ENCODE data around the gene GAPDH.

The GAPDH gene

GRCh38 chr12:6507102-6507998 lies 27.0 kb upstream of the GAPDH start:
- Histone ChIP-seq H3K9me3 (ENCODE audit: control insufficient read depth, low read length) (no peaks in the 10 kb centered on the region), H3K4me3 (ENCODE audit: extremely low read depth, insufficient read depth, low read length, poor library complexity, severe bottlenecking) (no peak overlapping the region), H3K27ac (ENCODE audit: low read depth, low read length, severe bottlenecking) (peak overlapping the region; percentile 48), H3K36me3 (ENCODE audit: control insufficient read depth, insufficient read depth, low read length) (peaks cover 77% of the 10 kb centered on the region), H3K4me1 (ENCODE audit: control insufficient read depth, insufficient read depth, low read length, poor library complexity, severe bottlenecking) (peaks cover 18% of the 10 kb centered on the region)
- 67 to 84% methylated on average over 9 of the region's 12 CpGs for WGBS, 2 experiments (ENCODE audit: insufficient coverage in 2 of 2)

- Histone ChIP-seq H3K9me3 (ENCODE audit: control insufficient read depth, low read length) (no peaks in the 10 kb centered on the region), H3K36me3 (ENCODE audit: control insufficient read depth, insufficient read depth, low read length) (peaks cover 78% of the 10 kb centered on the region), H3K4me3 (ENCODE audit: extremely low read depth, insufficient read depth, low read length, poor library complexity, severe bottlenecking) (no peak overlapping the region), H3K4me1 (ENCODE audit: control insufficient read depth, insufficient read depth, low read length, poor library complexity, severe bottlenecking) (peaks cover 18% of the 10 kb centered on the region), H3K27ac (ENCODE audit: low read depth, low read length, severe bottlenecking) (no peak overlapping the region)
- 92 to 93% methylated on average over 4 of the region's 7 CpGs for WGBS, 2 experiments (ENCODE audit: insufficient coverage in 2 of 2)
These were observed 26.2 kb upstream of the GAPDH start for GRCh38 chr12:6508087-6508486.

- Histone ChIP-seq H3K4me1 (ENCODE audit: control insufficient read depth, insufficient read depth, low read length, poor library complexity, severe bottlenecking) (no peaks in the 10 kb centered on the region), H3K27ac (ENCODE audit: low read depth, low read length, severe bottlenecking) (no peak overlapping the region), H3K9me3 (ENCODE audit: control insufficient read depth, low read length) (no peaks in the 10 kb centered on the region), H3K4me3 (ENCODE audit: extremely low read depth, insufficient read depth, low read length, poor library complexity, severe bottlenecking) (no peak overlapping the region), H3K36me3 (ENCODE audit: control insufficient read depth, insufficient read depth, low read length) (peaks cover 97% of the 10 kb centered on the region)
- WGBS, 2 experiments (ENCODE audit: insufficient coverage in 2 of 2): 80% methylated on average over 1 of the region's 3 CpGs; no CpG with 5 or more reads in 1 of the 2 experiments
These were observed 14.1 kb upstream of the GAPDH start for GRCh38 chr12:6520186-6520585.

- Histone ChIP-seq H3K9me3 (ENCODE audit: control insufficient read depth, low read length) (no peaks in the 10 kb centered on the region), H3K4me1 (ENCODE audit: control insufficient read depth, insufficient read depth, low read length, poor library complexity, severe bottlenecking) (peaks cover 3% of the 10 kb centered on the region), H3K4me3 (ENCODE audit: extremely low read depth, insufficient read depth, low read length, poor library complexity, severe bottlenecking) (no peak overlapping the region), H3K27ac (ENCODE audit: low read depth, low read length, severe bottlenecking) (no peak overlapping the region), H3K36me3 (ENCODE audit: control insufficient read depth, insufficient read depth, low read length) (peaks cover 97% of the 10 kb centered on the region)
- 84 to 85% methylated on average over 8 of the region's 10 CpGs for WGBS, 2 experiments (ENCODE audit: insufficient coverage in 2 of 2)
These were observed 12.1 kb upstream of the GAPDH start for GRCh38 chr12:6522193-6522592.

- WGBS, 2 experiments (ENCODE audit: insufficient coverage in 2 of 2): 92% methylated on average over 2 of the region's 3 CpGs; no CpG with 5 or more reads in 1 of the 2 experiments
- Histone ChIP-seq H3K27ac (ENCODE audit: low read depth, low read length, severe bottlenecking) (no peak overlapping the region), H3K4me1 (ENCODE audit: control insufficient read depth, insufficient read depth, low read length, poor library complexity, severe bottlenecking) (peaks cover 5% of the 10 kb centered on the region), H3K36me3 (ENCODE audit: control insufficient read depth, insufficient read depth, low read length) (peaks cover 99% of the 10 kb centered on the region), H3K4me3 (ENCODE audit: extremely low read depth, insufficient read depth, low read length, poor library complexity, severe bottlenecking) (no peak overlapping the region), H3K9me3 (ENCODE audit: control insufficient read depth, low read length) (no peaks in the 10 kb centered on the region)
These were observed 10.6 kb upstream of the GAPDH start for GRCh38 chr12:6523708-6524107.

- Histone ChIP-seq H3K36me3 (ENCODE audit: control insufficient read depth, insufficient read depth, low read length) (peaks cover 99% of the 10 kb centered on the region), H3K9me3 (ENCODE audit: control insufficient read depth, low read length) (no peaks in the 10 kb centered on the region), H3K4me1 (ENCODE audit: control insufficient read depth, insufficient read depth, low read length, poor library complexity, severe bottlenecking) (peaks cover 5% of the 10 kb centered on the region), H3K4me3 (ENCODE audit: extremely low read depth, insufficient read depth, low read length, poor library complexity, severe bottlenecking) (no peak overlapping the region), H3K27ac (ENCODE audit: low read depth, low read length, severe bottlenecking) (no peak overlapping the region)
- WGBS, 2 experiments (ENCODE audit: insufficient coverage in 2 of 2): 87 to 97% methylated on average over 2 of the region's 5 CpGs
These were observed 9.7 kb upstream of the GAPDH start for GRCh38 chr12:6524648-6525047.

- no peaks in the 10 kb centered on the region for H3K9me3 ChIP-seq (ENCODE audit: control insufficient read depth, low read length)
- H3K4me1 ChIP-seq (ENCODE audit: control insufficient read depth, insufficient read depth, low read length, poor library complexity, severe bottlenecking): peaks cover 8% of the 10 kb centered on the region
- H3K36me3 ChIP-seq (ENCODE audit: control insufficient read depth, insufficient read depth, low read length): peaks cover 100% of the 10 kb centered on the region
- H3K4me3 ChIP-seq (ENCODE audit: extremely low read depth, insufficient read depth, low read length, poor library complexity, severe bottlenecking): no peak overlapping the region
- H3K27ac ChIP-seq (ENCODE audit: low read depth, low read length, severe bottlenecking): no peak overlapping the region
- WGBS, 2 experiments (ENCODE audit: insufficient coverage in 2 of 2): 97 to 100% methylated on average over 7 of the region's 7 CpGs
These were observed 8.1 kb upstream of the GAPDH start for GRCh38 chr12:6526201-6526600.

- Histone ChIP-seq H3K27ac (ENCODE audit: low read depth, low read length, severe bottlenecking) (no peak overlapping the region), H3K9me3 (ENCODE audit: control insufficient read depth, low read length) (no peaks in the 10 kb centered on the region), H3K4me3 (ENCODE audit: extremely low read depth, insufficient read depth, low read length, poor library complexity, severe bottlenecking) (no peak overlapping the region), H3K4me1 (ENCODE audit: control insufficient read depth, insufficient read depth, low read length, poor library complexity, severe bottlenecking) (peaks cover 15% of the 10 kb centered on the region), H3K36me3 (ENCODE audit: control insufficient read depth, insufficient read depth, low read length) (peaks cover 100% of the 10 kb centered on the region)
- 95 to 97% methylated on average over 15 to 19 of the region's 19 CpGs for WGBS, 2 experiments (ENCODE audit: insufficient coverage in 2 of 2)
These were observed 7.4 kb upstream of the GAPDH start for GRCh38 chr12:6526766-6527525.

- Histone ChIP-seq H3K4me3 (ENCODE audit: extremely low read depth, insufficient read depth, low read length, poor library complexity, severe bottlenecking) (no peak overlapping the region), H3K9me3 (ENCODE audit: control insufficient read depth, low read length) (no peaks in the 10 kb centered on the region), H3K27ac (ENCODE audit: low read depth, low read length, severe bottlenecking) (no peak overlapping the region), H3K36me3 (ENCODE audit: control insufficient read depth, insufficient read depth, low read length) (peaks cover 94% of the 10 kb centered on the region), H3K4me1 (ENCODE audit: control insufficient read depth, insufficient read depth, low read length, poor library complexity, severe bottlenecking) (peaks cover 23% of the 10 kb centered on the region)
- 91 to 100% methylated on average over 1 to 3 of the region's 4 CpGs for WGBS, 2 experiments (ENCODE audit: insufficient coverage in 2 of 2)
These were observed 6.6 kb upstream of the GAPDH start for GRCh38 chr12:6527711-6528110.

GRCh38 chr12:6528539-6529235 lies 5.6 kb upstream of the GAPDH start:
- peaks cover 84% of the 10 kb centered on the region for H3K36me3 ChIP-seq (ENCODE audit: control insufficient read depth, insufficient read depth, low read length)
- no peak overlapping the region for H3K4me3 ChIP-seq (ENCODE audit: extremely low read depth, insufficient read depth, low read length, poor library complexity, severe bottlenecking)
- WGBS, 2 experiments (ENCODE audit: insufficient coverage in 2 of 2): 86 to 89% methylated on average over 13 to 15 of the region's 17 CpGs
- peaks cover 29% of the 10 kb centered on the region for H3K4me1 ChIP-seq (ENCODE audit: control insufficient read depth, insufficient read depth, low read length, poor library complexity, severe bottlenecking)
- no peak overlapping the region for H3K27ac ChIP-seq (ENCODE audit: low read depth, low read length, severe bottlenecking)
- H3K9me3 ChIP-seq (ENCODE audit: control insufficient read depth, low read length): no peaks in the 10 kb centered on the region

Data from mesodermal cell (in vitro differentiated cells).